ENCODE data around the gene PSMB5.

GRCh38 chr14:23035303-23036144 lies 824 bp upstream of the PSMB5 start:
- TF ChIP-seq CTCF (IDR thresholded peaks at IDR 0.05; ENCODE audit: low read depth, low read length) (no peak), EZH2phosphoT487 (IDR thresholded peaks at IDR 0.05; ENCODE audit: low read depth) (no peak)
